GM12878 (cell line): ENCODE data around the gene CREBZF. TPM values are rescaled to one million over a fixed set of nuclear protein-coding genes. Genes with fewer than 3 reads are reported as not detected.

Experiments
- ATAC-seq: fragments of 200-7000 bp; cut with Tn5 transposase; 3 replicates; pipeline ENCODE4 v1.9.1; 2020; ENCODE audit warnings: mild to moderate bottlenecking, moderate library complexity
- BruUV-seq: library from RNA; stranded (reverse); fragments of 400-500 nt; replicated peaks from 2 replicates; lab custom pipeline; 2021; lab: Mats Ljungman, UMichigan
- CTCF ChIA-PET: fragments of 300-600 bp; sonication (Branson Sonifier 250); formaldehyde crosslinking; extraction: SDS; loops from one replicate; lab custom pipeline; 2021; ENCODE audit warnings: inconsistent platforms; lab: Yijun Ruan, JAX
- POLR2A ChIA-PET: fragments of 350-600 bp; formaldehyde crosslinking; extraction: SDS; loops from one replicate; lab custom pipeline; 2021; ENCODE audit warnings: inconsistent platforms; lab: Charles Lee
- RAD21 ChIA-PET: fragments of 300-600 bp; sonication (Branson Sonifier 250); formaldehyde crosslinking; loops from one replicate; lab custom pipeline; 2023; ENCODE audit warnings: antibody characterized with exemption; ENCODE audit not compliant: unreplicated experiment; lab: Charles Lee
- SMC1A ChIA-PET: fragments of 300-600 bp; sonication (Branson Sonifier 250); formaldehyde crosslinking; loops from one replicate; lab custom pipeline; 2023; ENCODE audit not compliant: unreplicated experiment, uncharacterized antibody; lab: Charles Lee
- DNase-seq: peaks from one replicate; pipeline ENCODE4 v3.0.0-alpha.2; 2011; ENCODE audit warnings: low read depth, low spot score
- FAIRE-seq: peaks from 3 replicates; lab custom pipeline; 2011; peaks lifted over from hg19 to GRCh38; lab: Jason Lieb, UNC
- H2AFZ ChIP-seq: 2 replicates; pipeline ENCODE4 v1.6.0; 2011; ENCODE audit warnings: low read depth, low read length, control low read depth; ENCODE audit not compliant: control insufficient read depth
- H3K27ac ChIP-seq: 2 replicates; pipeline ENCODE4 v1.5.1; 2011; ENCODE audit warnings: control low read depth; ENCODE audit not compliant: control insufficient read depth, insufficient read depth
- H3K27me3 ChIP-seq, 2 experiments: replicated peaks in 1 of 2; 2 replicates each; pipeline versions ENCODE4 v1.6.0 to v1.6.1; 2011; ENCODE audit warnings: low read length in 1 of 2; ENCODE audit not compliant: control insufficient read depth in 2 of 2, insufficient read depth in 2 of 2
- H3K36me3 ChIP-seq, 2 experiments: 2 replicates each; pipeline ENCODE4 v1.5.1; 2011; ENCODE audit warnings: low read length in 1 of 2; ENCODE audit not compliant: control insufficient read depth in 2 of 2, insufficient read depth in 2 of 2
- H3K4me1 ChIP-seq: 2 replicates; pipeline ENCODE4 v1.6.1; 2011; ENCODE audit warnings: mild to moderate bottlenecking, low read length, moderate library complexity, mixed read lengths; ENCODE audit not compliant: control insufficient read depth, insufficient read depth
- H3K4me2 ChIP-seq: 2 replicates; pipeline ENCODE4 v1.6.0; 2011; ENCODE audit warnings: control low read depth; ENCODE audit not compliant: control insufficient read depth, insufficient read depth
- H3K4me3 ChIP-seq: fragments of 200-600 bp; sonication (generic); 2 replicates; pipeline ENCODE4 v1.5.1; 2016
- H3K79me2 ChIP-seq: 2 replicates; pipeline ENCODE4 v1.6.0; 2011; ENCODE audit warnings: low read length; ENCODE audit not compliant: control insufficient read depth, insufficient read depth
- H3K9ac ChIP-seq: 2 replicates; pipeline ENCODE4 v1.8.0; 2011; ENCODE audit warnings: low read length, control low read depth, mixed read lengths; ENCODE audit not compliant: control insufficient read depth, insufficient read depth
- H3K9me3 ChIP-seq: replicated peaks from 3 replicates; pipeline ENCODE4 v1.5.1; 2011; ENCODE audit warnings: mild to moderate bottlenecking, low read length; ENCODE audit not compliant: control insufficient read depth, insufficient read depth
- H4K20me1 ChIP-seq: 2 replicates; pipeline ENCODE4 v1.6.0; 2011; ENCODE audit not compliant: control insufficient read depth, insufficient read depth
- DPF2 ChIP-seq: fragments of 450-650 bp; IDR thresholded peaks from 2 replicates; pipeline ENCODE4 v1.6.1; 2017; ENCODE audit warnings: mild to moderate bottlenecking
- FOXM1 ChIP-seq: IDR thresholded peaks from 2 replicates; pipeline ENCODE4 v1.6.1; 2012; ENCODE audit warnings: low read depth, mild to moderate bottlenecking, inconsistent platforms, low read length, moderate library complexity
- GABPA ChIP-seq: IDR thresholded peaks from 2 replicates; pipeline ENCODE4 v1.6.1; 2014; ENCODE audit warnings: antibody characterized with exemption, low read depth, mild to moderate bottlenecking, inconsistent platforms
- HDAC6 ChIP-seq: fragments of 200-600 bp; sonication (generic); IDR thresholded peaks from one replicate; pipeline ENCODE4 v1.8.0; 2017; ENCODE audit warnings: antibody characterized with exemption; ENCODE audit not compliant: unreplicated experiment
- IKZF2 ChIP-seq, 2 experiments: fragments of 450-650 bp; IDR thresholded peaks; 2 replicates each; pipeline ENCODE4 v1.6.1; 2017; ENCODE audit warnings: mild to moderate bottlenecking in 2 of 2, moderate library complexity in 2 of 2
- KAT2A ChIP-seq: conservative IDR thresholded peaks from 2 replicates; pipeline ENCODE4 v1.6.1; 2011; ENCODE audit warnings: low read depth, low read length; ENCODE audit not compliant: control insufficient read depth
- KDM1A ChIP-seq: fragments of 200-600 bp; sonication (generic); IDR thresholded peaks from 2 replicates; pipeline ENCODE4 v1.6.1; 2016; ENCODE audit warnings: borderline replicate concordance
- MLLT1 ChIP-seq: fragments of 450-650 bp; IDR thresholded peaks from 2 replicates; pipeline ENCODE4 v1.6.1; 2016; ENCODE audit warnings: mild to moderate bottlenecking
- MTA3 ChIP-seq: IDR thresholded peaks from 2 replicates; pipeline ENCODE4 v1.6.1; 2012; ENCODE audit warnings: low read length, inconsistent platforms, borderline replicate concordance
- NKRF ChIP-seq: fragments of 450-650 bp; conservative IDR thresholded peaks from 2 replicates; pipeline ENCODE4 v1.6.1; 2017; ENCODE audit warnings: mild to moderate bottlenecking, moderate library complexity
- POLR2AphosphoS5 ChIP-seq: IDR thresholded peaks from 2 replicates; pipeline ENCODE4 v1.6.1; 2011; ENCODE audit warnings: mild to moderate bottlenecking, low read length, inconsistent platforms
- RAD51 ChIP-seq: fragments of 450-650 bp; IDR thresholded peaks from 2 replicates; pipeline ENCODE4 v1.6.1; 2016; ENCODE audit warnings: moderate library complexity, mild to moderate bottlenecking, inconsistent platforms
- SIX5 ChIP-seq: IDR thresholded peaks from 2 replicates; pipeline ENCODE4 v1.6.1; 2011; ENCODE audit warnings: mild to moderate bottlenecking, low read depth, low read length, moderate library complexity; ENCODE audit not compliant: severe bottlenecking
- SMAD1 ChIP-seq: fragments of 450-650 bp; IDR thresholded peaks from 2 replicates; pipeline ENCODE4 v1.6.1; 2018; ENCODE audit warnings: mild to moderate bottlenecking, low read depth; ENCODE audit not compliant: partially characterized antibody
- TCF3 ChIP-seq: IDR thresholded peaks from 2 replicates; pipeline ENCODE4 v1.6.1; 2012; ENCODE audit warnings: low read depth, mild to moderate bottlenecking, low read length, borderline replicate concordance; ENCODE audit not compliant: insufficient read depth
- YY1 ChIP-seq: IDR thresholded peaks from 2 replicates; pipeline ENCODE4 v1.6.1; 2011; ENCODE audit warnings: low read depth, mild to moderate bottlenecking, low read length
- WGBS: methylation state at CpG from one replicate; pipeline ENCODE4 v1.1.6; 2016; ENCODE audit warnings: low lambda C conversion rate; ENCODE audit not compliant: insufficient replicate concordance, insufficient coverage; ENCODE audit errors: missing lambda C conversion rate; 5-methylcytosine and 5-hydroxymethylcytosine counted together
- in situ Hi-C: fragments of 300-500 bp; cut with MboI; formaldehyde crosslinking; loops from 9 replicates; pipeline ENCODE4 v1.14.3; 2018; ENCODE audit warnings: mixed read lengths
- intact Hi-C: fragments of 100-400 bp; cut with micrococcal nuclease; formaldehyde crosslinking; loops from one replicate; pipeline ENCODE4 v1.14.2; 2022; ENCODE audit not compliant: unreplicated experiment
- polyA plus RNA-seq, 11 experiments: library from polyadenylated mRNA; depleted of rRNA in 4 of 11; unstranded in 6 of 11; stranded (reverse) in 5 of 11; fragments of >200 nt; fragmentation: Nextera tagmentation in 4 of 11; fragmentation: Illumina TruSeq in 1 of 11; extraction: Ambion mirVana in 4 of 11; extraction: Trizol in 1 of 11; gene quantifications; 1 replicate in 1 of 11; 2 replicates in 10 of 11; pipeline versions ENCODE4 v1.2.1 to v1.2.3, GENCODE V29; 2011 to 2016; ENCODE audit warnings: inconsistent platforms in 2 of 11, missing spikeins in 2 of 11, low read depth in 1 of 11
- total RNA-seq, 4 experiments: library from RNA; depleted of rRNA in 3 of 4; stranded (reverse); fragments of >200 nt in 3 of 4; fragmentation: Illumina TruSeq in 1 of 4; extraction: Trizol in 1 of 4; gene quantifications; 2 replicates each; pipeline versions ENCODE4 v1.2.1 to v1.2.3, GENCODE V29; 2013 to 2021
- TF ChIP-seq, protein P1 (sequence below): fragments of 450-650 bp; IDR thresholded peaks from 2 replicates; pipeline ENCODE4 v1.6.1; 2018; ENCODE audit warnings: borderline replicate concordance, mild to moderate bottlenecking; ENCODE audit not compliant: partially characterized antibody

Gene CREBZF
- total and polyA plus RNA-seq, 10 of the 15 experiments (the other 5 are each of a cell fraction or from before 2014, with no cell fraction given): 11.1 to 51.2 (median 34.1) TPM

DNA sequence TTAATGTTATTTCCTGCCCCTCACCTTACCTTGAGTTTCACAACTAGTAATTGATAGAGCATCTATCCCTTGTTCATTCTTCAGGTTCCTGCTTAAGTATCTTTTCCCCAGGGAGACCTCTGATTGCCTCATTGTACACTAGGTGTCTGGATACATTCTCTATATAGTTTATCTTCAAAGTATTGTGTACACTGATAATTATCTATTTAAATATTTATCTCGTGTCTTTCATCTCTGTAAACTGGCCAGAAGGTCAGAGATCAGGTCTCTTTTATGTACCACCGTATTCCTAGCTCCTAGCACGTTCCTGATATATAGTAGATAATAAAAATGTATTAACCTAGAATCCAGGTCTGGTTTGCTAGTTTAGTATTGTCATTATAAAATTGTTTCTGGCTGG is 30.2 kb downstream of the CREBZF start (continued):
- TF ChIP-seq, protein P1, sequence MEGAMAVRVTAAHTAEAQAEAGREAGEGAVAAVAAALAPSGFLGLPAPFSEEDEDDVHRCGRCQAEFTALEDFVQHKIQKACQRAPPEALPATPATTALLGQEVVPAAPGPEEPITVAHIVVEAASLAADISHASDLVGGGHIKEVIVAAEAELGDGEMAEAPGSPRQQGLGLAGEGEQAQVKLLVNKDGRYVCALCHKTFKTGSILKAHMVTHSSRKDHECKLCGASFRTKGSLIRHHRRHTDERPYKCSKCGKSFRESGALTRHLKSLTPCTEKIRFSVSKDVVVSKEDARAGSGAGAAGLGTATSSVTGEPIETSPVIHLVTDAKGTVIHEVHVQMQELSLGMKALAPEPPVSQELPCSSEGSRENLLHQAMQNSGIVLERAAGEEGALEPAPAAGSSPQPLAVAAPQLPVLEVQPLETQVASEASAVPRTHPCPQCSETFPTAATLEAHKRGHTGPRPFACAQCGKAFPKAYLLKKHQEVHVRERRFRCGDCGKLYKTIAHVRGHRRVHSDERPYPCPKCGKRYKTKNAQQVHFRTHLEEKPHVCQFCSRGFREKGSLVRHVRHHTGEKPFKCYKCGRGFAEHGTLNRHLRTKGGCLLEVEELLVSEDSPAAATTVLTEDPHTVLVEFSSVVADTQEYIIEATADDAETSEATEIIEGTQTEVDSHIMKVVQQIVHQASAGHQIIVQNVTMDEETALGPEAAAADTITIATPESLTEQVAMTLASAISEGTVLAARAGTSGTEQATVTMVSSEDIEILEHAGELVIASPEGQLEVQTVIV: no peak
- TF ChIP-seq DPF2 (no peak), SMAD1 (no peak), GABPA (no peak), TCF3 (no peak), MTA3 (no peak)

- DNase-seq: no peak
- peak; percentile 9 for ATAC-seq
- TF ChIP-seq HDAC6 (no peak), KDM1A (no peak), KAT2A (no peak), NKRF (peak; percentile 76), FOXM1 (no peak), POLR2AphosphoS5 (no peak), RAD51 (peak; percentile 39; the same call in 1 of the 2 replicates), MLLT1 (peak; percentile 35; the same call in 1 of the 2 replicates), SIX5 (no peak), IKZF2 (IDR thresholded peaks at IDR 0.05) (0 out of 4 replicates have a peak, but pooled peaks of 1 of the 2 experiments have one; percentile 30), YY1 (no peak)
These were observed 36.1 kb downstream of the CREBZF start for GRCh38 chr11:85628771-85629341.

More at GRCh38 chr11:85628771-85629341, 36.1 kb downstream of the CREBZF start:
- Histone ChIP-seq H3K4me2 (peak overlapping the region; percentile 79), H3K4me1 (peaks cover 8% of the 10 kb centered on the region), H3K9ac (peak overlapping the region; percentile 54), H4K20me1 (no peaks in the 10 kb centered on the region), H3K27ac (peak overlapping the region; percentile 26), H3K27me3 (no peaks in the 10 kb centered on the region), H2AFZ (peak overlapping the region; percentile 64), H3K9me3 (no peaks in the 10 kb centered on the region), H3K79me2 (peaks cover 24% of the 10 kb centered on the region), H3K4me3 (peak overlapping the region; percentile 94), H3K36me3 (peaks cover 0 to 4% of the 10 kb centered on the region in 2 experiments; a peak in 1 of 4 replicates)
- ChIA-PET SMC1A (interaction anchor here (0.6 to 2.6 kb wide), 5 partner anchors 19 to 402 kb away, joined by 3 to 11 read pairs (median 6); partner anchors contain the start of gene TMEM126A), CTCF (interaction anchor here (2.4 kb wide), 1 partner anchor 19 kb away, joined by 13 read pairs; the partner anchor contains the start of gene TMEM126A), RAD21 (interaction anchor here (2.2 to 3.4 kb wide), 2 partner anchors 19 to 35 kb away, joined by 10 to 26 read pairs; partner anchors contain the start of genes CREBZF and TMEM126A), POLR2A (interaction anchor here (1.0 to 5.5 kb wide), 9 partner anchors 8 to 590 kb away, joined by 3 to 35 read pairs (median 6); partner anchors contain the start of genes CREBZF and TMEM126A)
- WGBS: under 1% methylated on average over 13 of the region's 13 CpGs
- BruUV-seq: TSS peak; percentile 82
- in situ Hi-C loops (no loop called here), intact Hi-C loops (loop anchor here (1.0 to 10.0 kb wide), 2 partner anchors 36 to 514 kb away; partner anchors contain the start of gene CREBZF)
- no peak for FAIRE-seq
